Measurements from ENCODE around the gene TSBP1.
A peak's percentile ranks its signal among the peaks of the same experiment; 100 is the strongest.

Gene TSBP1

GRCh38 chr6:32371803-32372202 lies at the start of gene TSBP1:
TSS of gene TSBP1 (minus strand) at chr6:32371903. CDS start at chr6:32371706, 197 bp downstream.
- no peak for DNase-seq

GRCh38 chr6:32416036-32416435 lies 44.3 kb upstream of the TSBP1 start:
- DNase-seq, result no peak

- DNase-seq, result no peak
Measured at GRCh38 chr6:32415521-32416019, 43.9 kb upstream of the TSBP1 start.

- DNase-seq, result peak; percentile 4
Measured at GRCh38 chr6:32413427-32414047, 41.8 kb upstream of the TSBP1 start.

GRCh38 chr6:32411566-32412327 lies 40.0 kb upstream of the TSBP1 start:
- DNase-seq, result no peak

GRCh38 chr6:32410906-32411305 lies 39.2 kb upstream of the TSBP1 start:
- DNase-seq, result no peak

GRCh38 chr6:32406857-32407256 lies 35.2 kb upstream of the TSBP1 start, which contains the start of gene BTNL2:
TSS of gene BTNL2 (minus strand) at chr6:32407181. CDS start at chr6:32407123, 58 bp downstream.
- DNase-seq, result no peak

- no peak for DNase-seq
Measured at GRCh38 chr6:32406197-32406596, 34.5 kb upstream of the TSBP1 start.

GRCh38 chr6:32405656-32406055 lies 34.0 kb upstream of the TSBP1 start:
- no peak for DNase-seq

GRCh38 chr6:32402812-32403211 lies 31.1 kb upstream of the TSBP1 start:
- no peak for DNase-seq

GRCh38 chr6:32401284-32401963 lies 29.7 kb upstream of the TSBP1 start:
- no peak for DNase-seq

- DNase-seq, result no peak
Measured at GRCh38 chr6:32397252-32397920, 25.7 kb upstream of the TSBP1 start.

GRCh38 chr6:32396028-32396427 lies 24.3 kb upstream of the TSBP1 start:
- DNase-seq, result no peak

GRCh38 chr6:32393665-32394420 lies 22.1 kb upstream of the TSBP1 start:
- no peak for DNase-seq

- DNase-seq, result no peak
Measured at GRCh38 chr6:32391505-32391904, 19.8 kb upstream of the TSBP1 start.

GRCh38 chr6:32387589-32388340 lies 16.1 kb upstream of the TSBP1 start:
- DNase-seq, result no peak

- DNase-seq, result no peak
Measured at GRCh38 chr6:32386040-32386439, 14.3 kb upstream of the TSBP1 start.

- DNase-seq, result no peak
Measured at GRCh38 chr6:32382757-32383420, 11.2 kb upstream of the TSBP1 start.

GRCh38 chr6:32379545-32379944 lies 7.8 kb upstream of the TSBP1 start:
- DNase-seq, result no peak

GRCh38 chr6:32375739-32376529 lies 4.2 kb upstream of the TSBP1 start:
- no peak for DNase-seq
